Measurements from ENCODE around the gene EPPIN.
"Not testable (repeated sequence)": the region's sequence is repeated elsewhere in the genome, so short reads cannot be mapped to it uniquely, and the experiment has no call there.

Gene EPPIN

DNA sequence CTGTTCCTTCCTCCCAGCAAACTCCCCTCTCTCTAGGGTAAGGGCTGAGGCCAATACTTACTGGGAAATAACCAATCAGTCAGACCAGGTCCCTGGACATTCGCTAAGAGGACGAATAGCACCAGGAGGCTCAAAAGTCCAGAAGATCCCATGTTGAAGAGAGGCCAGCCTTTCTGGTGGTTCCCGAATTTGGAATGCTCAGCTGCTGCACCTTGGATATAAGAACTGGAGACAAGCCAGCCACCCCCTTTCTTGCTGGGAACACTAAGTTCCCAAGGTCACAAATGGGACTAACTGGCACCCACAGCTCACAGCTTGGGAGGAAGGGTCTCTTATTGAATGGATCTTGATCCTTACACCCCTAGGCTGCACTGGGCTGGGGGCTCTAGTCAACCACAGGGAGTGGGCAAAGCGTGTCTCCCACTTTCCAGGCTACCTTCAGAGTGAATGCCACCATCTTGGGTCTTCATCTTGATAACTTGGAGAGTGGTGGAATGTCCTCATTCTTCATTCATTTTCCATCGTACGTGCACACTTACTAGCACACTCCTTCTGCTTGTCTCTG is at the start of gene EPPIN:
TSS of gene EPPIN (minus strand) at position 196 of the 565 bp plus-strand sequence. CDS start at position 152, 44 bp downstream.
- no peak for DNase-seq
- H3K4me3 ChIP-seq (ENCODE audit: low read depth, low read length) = no peak within 1 kb of the TSS
- TF ChIP-seq, protein P1, sequence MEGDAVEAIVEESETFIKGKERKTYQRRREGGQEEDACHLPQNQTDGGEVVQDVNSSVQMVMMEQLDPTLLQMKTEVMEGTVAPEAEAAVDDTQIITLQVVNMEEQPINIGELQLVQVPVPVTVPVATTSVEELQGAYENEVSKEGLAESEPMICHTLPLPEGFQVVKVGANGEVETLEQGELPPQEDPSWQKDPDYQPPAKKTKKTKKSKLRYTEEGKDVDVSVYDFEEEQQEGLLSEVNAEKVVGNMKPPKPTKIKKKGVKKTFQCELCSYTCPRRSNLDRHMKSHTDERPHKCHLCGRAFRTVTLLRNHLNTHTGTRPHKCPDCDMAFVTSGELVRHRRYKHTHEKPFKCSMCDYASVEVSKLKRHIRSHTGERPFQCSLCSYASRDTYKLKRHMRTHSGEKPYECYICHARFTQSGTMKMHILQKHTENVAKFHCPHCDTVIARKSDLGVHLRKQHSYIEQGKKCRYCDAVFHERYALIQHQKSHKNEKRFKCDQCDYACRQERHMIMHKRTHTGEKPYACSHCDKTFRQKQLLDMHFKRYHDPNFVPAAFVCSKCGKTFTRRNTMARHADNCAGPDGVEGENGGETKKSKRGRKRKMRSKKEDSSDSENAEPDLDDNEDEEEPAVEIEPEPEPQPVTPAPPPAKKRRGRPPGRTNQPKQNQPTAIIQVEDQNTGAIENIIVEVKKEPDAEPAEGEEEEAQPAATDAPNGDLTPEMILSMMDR (IDR thresholded peaks at IDR 0.05; ENCODE audit: low read depth, low read length) = no peak
- peaks cover 3% of the 10 kb centered on the region for H3K9me3 ChIP-seq (ENCODE audit: severe bottlenecking)
- H3K27me3 ChIP-seq (ENCODE audit: insufficient read depth, low read depth, severe bottlenecking) = peaks cover 3% of the 10 kb centered on the region
- H3K27ac ChIP-seq = no peak within 1 kb of the TSS
- H3K36me3 ChIP-seq = no peaks in the 10 kb centered on the region

DNA sequence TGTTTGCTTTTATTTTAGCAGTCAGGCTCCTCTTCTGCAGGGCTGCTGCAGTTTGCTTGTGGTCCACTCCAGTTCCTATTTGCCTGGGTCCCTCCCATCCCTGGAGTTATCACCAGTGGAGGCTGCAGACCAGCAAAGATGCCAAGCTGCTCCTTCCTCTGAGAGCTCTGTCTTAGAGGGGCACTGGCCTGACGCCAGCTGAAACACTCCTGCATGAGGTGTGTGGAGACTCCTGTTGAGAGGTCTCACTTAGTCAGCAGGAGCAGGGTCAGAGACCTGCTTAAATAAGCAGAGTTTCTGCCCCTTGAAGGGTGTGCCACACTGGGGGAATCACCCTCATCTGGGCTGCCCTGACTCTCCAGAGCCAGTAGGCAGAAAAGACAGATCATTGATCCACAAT is 48.0 kb upstream of the EPPIN start:
- no peak for DNase-seq
- TF ChIP-seq, protein P1 (IDR thresholded peaks at IDR 0.05; ENCODE audit: low read depth, low read length) = no peak
- Histone ChIP-seq H3K27me3 (ENCODE audit: insufficient read depth, low read depth, severe bottlenecking) (no peaks in the 10 kb centered on the region), H3K36me3 (no peaks in the 10 kb centered on the region), H3K4me3 (ENCODE audit: low read depth, low read length) (no peak overlapping the region), H3K27ac (no peak overlapping the region), H3K9me3 (ENCODE audit: severe bottlenecking) (no peaks in the 10 kb centered on the region)

DNA sequence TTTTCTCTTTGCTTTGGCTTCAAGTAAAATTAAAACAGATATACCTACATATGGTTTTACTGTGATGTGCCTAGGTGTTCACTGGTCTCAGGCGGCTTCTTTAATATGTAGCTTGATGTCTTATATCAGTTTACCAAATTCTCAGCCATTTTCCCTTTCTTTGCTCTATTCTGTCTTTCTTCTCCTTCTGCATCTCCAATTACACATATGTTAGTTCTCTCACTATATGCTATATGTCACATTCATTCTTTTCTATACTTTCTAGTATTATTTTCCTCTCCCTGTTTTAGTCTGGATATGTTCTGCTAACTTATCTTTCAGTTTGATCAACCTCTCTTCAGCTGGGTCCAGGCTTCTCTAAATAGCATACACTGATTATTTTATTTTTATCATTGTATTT is 46.3 kb upstream of the EPPIN start:
- H3K9me3 ChIP-seq (ENCODE audit: severe bottlenecking) = no peaks in the 10 kb centered on the region
- TF ChIP-seq, protein P1 (IDR thresholded peaks at IDR 0.05; ENCODE audit: low read depth, low read length) = no peak
- H3K36me3 ChIP-seq = no peaks in the 10 kb centered on the region
- H3K27ac ChIP-seq = no peak overlapping the region
- DNase-seq = no peak
- H3K27me3 ChIP-seq (ENCODE audit: insufficient read depth, low read depth, severe bottlenecking) = no peaks in the 10 kb centered on the region
- H3K4me3 ChIP-seq (ENCODE audit: low read depth, low read length) = no peak overlapping the region

DNA sequence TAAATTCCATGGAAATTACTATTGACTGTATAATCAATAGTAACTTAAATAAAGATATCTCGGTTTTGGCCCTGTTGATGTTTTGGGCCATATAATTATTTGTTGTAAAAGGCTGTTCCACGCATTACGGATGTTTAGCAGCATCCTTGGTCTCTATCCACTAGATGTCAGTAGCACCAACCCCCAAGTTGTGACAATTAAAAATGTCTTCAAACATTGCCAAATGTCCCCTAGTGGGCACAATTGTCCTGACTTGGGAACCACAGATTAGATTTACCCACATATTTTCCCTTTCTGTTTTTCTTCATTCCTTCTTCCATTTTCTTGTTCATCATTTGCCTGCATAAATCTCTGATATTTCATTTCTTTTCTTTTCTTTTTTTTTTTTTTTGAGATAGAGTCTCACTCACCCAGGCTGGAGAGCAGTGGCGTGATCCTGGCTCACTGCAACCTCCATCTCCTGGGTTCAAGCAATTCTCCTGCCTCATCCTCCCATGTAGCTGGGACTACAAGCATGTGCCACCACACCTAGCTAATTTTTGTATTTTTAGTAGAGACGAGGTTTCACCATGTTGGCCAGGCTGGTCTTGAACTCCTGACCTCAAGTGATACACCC is 45.5 kb upstream of the EPPIN start:
- no peak overlapping the region for H3K27ac ChIP-seq
- peak; percentile 43 for DNase-seq
- no peaks in the 10 kb centered on the region for H3K9me3 ChIP-seq (ENCODE audit: severe bottlenecking)
- no peaks in the 10 kb centered on the region for H3K36me3 ChIP-seq
- H3K27me3 ChIP-seq (ENCODE audit: insufficient read depth, low read depth, severe bottlenecking) = no peaks in the 10 kb centered on the region
- TF ChIP-seq, protein P1 (IDR thresholded peaks at IDR 0.05; ENCODE audit: low read depth, low read length) = peak; percentile 84
- H3K4me3 ChIP-seq (ENCODE audit: low read depth, low read length) = no peak overlapping the region

DNA sequence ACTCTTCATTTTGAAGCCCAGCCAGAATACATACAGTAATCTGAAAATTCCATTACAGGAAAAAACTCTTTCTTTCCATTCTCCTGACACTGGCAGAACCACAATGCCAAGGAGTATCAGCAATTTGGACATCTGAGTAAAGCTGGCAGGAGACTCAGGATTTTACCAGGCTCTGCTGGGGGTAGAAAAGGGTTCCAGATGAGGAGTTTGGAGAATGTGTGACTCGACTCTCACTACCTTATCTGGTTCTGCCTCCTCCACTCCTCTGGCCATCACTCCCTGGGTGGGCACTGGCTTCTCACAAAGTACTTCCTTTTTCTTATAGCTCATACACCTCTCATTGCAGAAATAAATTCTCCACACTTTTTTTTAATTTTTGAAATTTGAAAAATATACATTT is 42.5 kb upstream of the EPPIN start:
- Histone ChIP-seq H3K27me3 (ENCODE audit: insufficient read depth, low read depth, severe bottlenecking) (no peaks in the 10 kb centered on the region), H3K9me3 (ENCODE audit: severe bottlenecking) (no peaks in the 10 kb centered on the region), H3K27ac (no peak overlapping the region), H3K36me3 (no peaks in the 10 kb centered on the region), H3K4me3 (ENCODE audit: low read depth, low read length) (no peak overlapping the region)
- DNase-seq = no peak
- TF ChIP-seq, protein P1 (IDR thresholded peaks at IDR 0.05; ENCODE audit: low read depth, low read length) = no peak

DNA sequence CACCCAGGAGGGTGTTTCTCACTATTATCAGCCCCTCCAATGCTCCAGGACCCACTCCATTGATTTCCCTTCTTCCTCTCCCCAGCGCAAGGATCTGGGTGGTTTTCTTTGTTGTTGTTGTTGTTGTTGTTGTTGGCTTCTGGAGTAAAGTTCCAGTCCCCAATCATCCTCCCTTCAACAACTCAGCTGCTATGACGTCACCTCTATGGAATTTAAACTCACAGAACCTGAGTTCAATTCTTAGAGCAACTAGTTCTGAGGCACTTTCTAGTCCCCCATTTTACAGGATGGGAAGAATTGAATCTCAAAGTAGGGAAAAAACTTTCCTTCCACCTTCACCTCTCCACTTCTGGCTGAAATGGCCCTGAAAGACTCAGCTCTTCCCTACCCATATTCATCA is 41.6 kb upstream of the EPPIN start:
- no peak for DNase-seq
- H3K9me3 ChIP-seq (ENCODE audit: severe bottlenecking) = no peaks in the 10 kb centered on the region
- no peaks in the 10 kb centered on the region for H3K27me3 ChIP-seq (ENCODE audit: insufficient read depth, low read depth, severe bottlenecking)
- TF ChIP-seq, protein P1 (IDR thresholded peaks at IDR 0.05; ENCODE audit: low read depth, low read length) = no peak
- no peak overlapping the region for H3K27ac ChIP-seq
- no peak overlapping the region for H3K4me3 ChIP-seq (ENCODE audit: low read depth, low read length)
- H3K36me3 ChIP-seq = no peaks in the 10 kb centered on the region

DNA sequence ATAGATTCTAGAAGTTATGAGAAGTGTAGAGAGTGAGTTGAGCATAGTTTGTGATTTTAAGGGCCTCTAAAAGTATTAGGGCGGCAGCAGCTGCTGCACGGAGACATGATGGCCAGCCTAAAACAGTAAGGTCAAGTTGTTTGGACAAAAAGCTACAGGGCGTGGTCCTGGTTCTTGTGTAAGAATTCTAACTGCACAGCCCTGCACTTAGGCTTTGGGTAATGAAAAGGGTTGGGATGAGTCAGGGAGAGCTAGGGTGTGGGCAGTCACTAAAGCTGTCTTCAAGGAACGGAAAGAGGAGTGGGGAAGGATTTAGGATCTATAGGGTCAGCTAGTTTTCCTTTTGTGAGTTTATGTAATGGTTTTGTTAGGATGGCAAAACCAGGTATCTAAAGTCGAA is 38.8 kb upstream of the EPPIN start:
- H3K27me3 ChIP-seq (ENCODE audit: insufficient read depth, low read depth, severe bottlenecking); H3K4me3 ChIP-seq (ENCODE audit: low read depth, low read length); H3K27ac ChIP-seq; H3K9me3 ChIP-seq (ENCODE audit: severe bottlenecking); DNase-seq; H3K36me3 ChIP-seq: not testable (repeated sequence)

DNA sequence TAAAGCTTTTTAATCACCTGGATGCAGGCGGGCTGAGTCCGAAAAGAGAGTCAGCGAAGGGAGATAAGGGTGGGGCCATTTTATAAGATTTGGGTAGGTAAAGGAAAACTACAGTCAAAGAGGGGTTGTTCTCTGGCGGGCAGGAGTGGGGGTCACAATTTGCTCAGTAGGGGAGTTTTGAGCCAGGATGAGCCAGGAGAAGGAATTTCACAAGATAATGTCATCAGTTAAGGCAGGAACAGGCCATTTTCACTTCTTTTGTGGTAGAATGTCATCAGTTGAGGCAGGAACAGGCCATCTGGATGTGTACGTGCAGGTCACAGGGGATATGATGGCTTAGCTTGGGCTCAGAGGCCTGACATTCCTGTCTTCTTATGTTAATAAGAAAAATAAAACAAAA is 37.1 kb upstream of the EPPIN start:
- not testable (repeated sequence) for H3K4me3 ChIP-seq (ENCODE audit: low read depth, low read length); H3K27me3 ChIP-seq (ENCODE audit: insufficient read depth, low read depth, severe bottlenecking); H3K36me3 ChIP-seq; DNase-seq; H3K9me3 ChIP-seq (ENCODE audit: severe bottlenecking); H3K27ac ChIP-seq
